GM18498 (cell line): ENCODE measurements around the gene UMPS.

Experiments
- ATAC-seq: cut with Tn5 transposase; IDR thresholded peaks from one replicate; pipeline ENCODE4 v1.9.1; 2021; ENCODE audit warnings: mild to moderate bottlenecking, moderate library complexity; ENCODE audit not compliant: unreplicated experiment

Gene UMPS

GRCh38 chr3:124793054-124793739 is 62.9 kb downstream of the UMPS start:
- no peak for ATAC-seq

DNA sequence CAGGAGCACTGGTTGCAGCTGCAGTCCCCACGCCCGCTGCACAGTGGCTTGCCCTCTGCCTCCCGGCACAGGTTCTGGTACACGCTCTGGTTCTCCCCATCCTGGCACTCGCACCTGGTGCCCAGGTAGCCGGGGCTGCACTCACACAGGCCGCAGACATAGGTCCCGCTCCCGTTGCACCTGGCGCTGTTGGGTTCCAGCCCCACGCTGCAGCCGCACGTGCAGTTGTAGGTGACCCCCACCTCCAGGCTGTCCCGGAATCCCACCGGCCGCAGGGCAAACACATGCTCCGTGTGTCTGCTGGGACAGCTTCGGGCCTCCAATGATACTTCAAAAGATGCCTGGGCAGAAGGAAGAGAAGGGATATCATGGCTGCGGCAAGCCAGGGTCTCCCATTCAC is 66.2 kb downstream of the UMPS start:
- no peak for ATAC-seq

DNA sequence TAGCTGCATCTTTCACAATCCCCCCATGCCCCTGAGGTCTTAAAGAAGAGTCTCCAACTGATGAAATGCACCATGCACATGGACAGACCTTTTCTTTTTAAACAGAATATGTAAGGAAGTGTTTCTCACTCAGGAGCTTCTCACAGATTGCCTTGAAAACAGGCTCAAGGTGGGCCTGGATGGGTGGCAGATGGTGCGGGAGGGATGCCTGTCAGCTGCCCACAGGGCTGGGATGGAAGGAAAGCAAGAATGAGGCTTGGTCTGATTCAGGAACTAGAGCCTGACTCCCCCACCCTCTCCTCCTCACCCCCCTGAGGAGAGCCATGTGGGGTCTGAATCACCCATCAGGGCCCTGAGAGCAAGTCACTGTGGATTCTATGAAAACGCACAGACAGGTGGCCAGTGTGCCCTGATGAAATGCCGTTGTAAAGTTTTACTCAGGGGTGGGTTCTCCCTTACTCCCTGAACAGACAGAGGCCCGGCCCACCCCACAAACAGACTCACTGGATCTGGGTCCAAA is 67.2 kb downstream of the UMPS start:
- ATAC-seq = no peak
